ENCODE data around the gene ARMH1.

Gene ARMH1

DNA sequence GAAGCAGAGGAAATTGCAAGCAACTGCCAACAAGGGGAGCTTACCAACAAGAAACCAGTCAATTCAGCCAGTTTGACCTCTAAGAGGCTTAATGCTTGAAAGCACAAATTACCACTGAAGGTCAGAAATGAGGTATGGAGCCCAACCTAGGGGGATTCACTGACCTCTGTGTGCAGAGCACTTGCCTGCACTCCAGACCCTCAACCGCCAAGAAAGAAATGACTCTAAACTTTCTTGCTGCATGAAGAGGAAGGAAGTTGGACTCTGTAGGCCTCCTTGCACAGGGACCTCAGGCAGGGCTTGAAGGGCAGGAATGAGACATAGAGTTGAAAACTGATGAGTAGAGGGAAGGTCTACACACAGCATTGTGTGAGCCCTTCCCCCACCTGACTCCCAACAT lies 10.0 kb downstream of the ARMH1 start:
- in situ Hi-C loops (cut with MboI; ENCODE audit: low pct_unique_long_range_greater_than_20kb, low sequenced_read_pairs, unreplicated experiment): no loop called here
- no peak for TF ChIP-seq CTCF (IDR thresholded peaks at IDR 0.05; ENCODE audit: extremely low read depth, insufficient read depth, missing control alignments)
- DNase-seq (ENCODE audit: low spot score): peak; percentile 63

DNA sequence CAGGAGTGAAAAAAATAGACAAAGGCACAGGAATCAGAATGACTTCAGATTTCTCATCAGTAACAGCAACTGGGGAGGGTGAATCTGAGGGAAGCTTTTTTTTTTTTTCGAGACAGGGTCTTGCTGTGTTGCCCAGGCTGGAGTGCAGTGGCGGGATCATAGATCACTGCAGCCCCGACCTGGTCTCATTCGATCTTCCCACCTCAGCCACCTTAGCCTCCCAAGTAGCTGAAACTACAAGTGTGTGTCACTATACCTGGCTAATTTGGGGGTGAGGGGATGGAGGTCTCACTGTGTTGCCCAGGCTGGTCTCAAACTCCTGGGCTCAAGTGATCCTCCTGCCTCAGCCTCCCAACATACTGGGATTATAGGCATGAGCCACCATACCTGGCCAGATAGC lies 10.7 kb downstream of the ARMH1 start:
- in situ Hi-C loops (cut with MboI; ENCODE audit: low pct_unique_long_range_greater_than_20kb, low sequenced_read_pairs, unreplicated experiment): no loop called here
- TF ChIP-seq CTCF (IDR thresholded peaks at IDR 0.05; ENCODE audit: extremely low read depth, insufficient read depth, missing control alignments): no peak

GRCh38 chr1:44685881-44686280 lies 11.4 kb downstream of the ARMH1 start:
- no peak for DNase-seq (ENCODE audit: low spot score)
- TF ChIP-seq CTCF (IDR thresholded peaks at IDR 0.05; ENCODE audit: extremely low read depth, insufficient read depth, missing control alignments): no peak
- in situ Hi-C loops (cut with MboI; ENCODE audit: low pct_unique_long_range_greater_than_20kb, low sequenced_read_pairs, unreplicated experiment): no loop called here

More for the DNA sequence above, 10.7 kb downstream of the ARMH1 start:
- DNase-seq (ENCODE audit: low spot score): no peak

GRCh38 chr1:44688760-44689446 lies 14.4 kb downstream of the ARMH1 start:
- DNase-seq (ENCODE audit: low spot score): no peak
- in situ Hi-C loops (cut with MboI; ENCODE audit: low pct_unique_long_range_greater_than_20kb, low sequenced_read_pairs, unreplicated experiment): no loop called here

DNA sequence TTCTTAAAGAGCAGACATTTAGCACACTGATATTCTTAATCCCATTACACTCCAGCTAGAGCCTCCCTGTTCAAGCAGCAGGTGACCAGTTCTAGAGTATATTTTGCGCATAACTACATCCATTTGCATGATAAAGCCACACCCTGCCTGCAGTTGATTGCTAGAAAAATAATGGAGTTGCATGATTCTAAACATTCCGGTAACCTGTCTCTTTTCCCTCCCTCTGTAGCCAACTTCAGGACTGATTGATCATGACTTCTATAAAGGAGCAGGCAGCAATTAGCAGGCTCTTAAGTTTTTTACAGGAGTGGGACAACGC lies 14.9 kb downstream of the ARMH1 start:
- no peak for DNase-seq (ENCODE audit: low spot score)
- in situ Hi-C loops (cut with MboI; ENCODE audit: low pct_unique_long_range_greater_than_20kb, low sequenced_read_pairs, unreplicated experiment): no loop called here
- no peak for TF ChIP-seq CTCF (IDR thresholded peaks at IDR 0.05; ENCODE audit: extremely low read depth, insufficient read depth, missing control alignments)

More at GRCh38 chr1:44688760-44689446, 14.4 kb downstream of the ARMH1 start:
- TF ChIP-seq CTCF (IDR thresholded peaks at IDR 0.05; ENCODE audit: extremely low read depth, insufficient read depth, missing control alignments): no peak

- DNase-seq (ENCODE audit: low spot score): no peak
- in situ Hi-C loops (cut with MboI; ENCODE audit: low pct_unique_long_range_greater_than_20kb, low sequenced_read_pairs, unreplicated experiment): no loop called here
- no peak for TF ChIP-seq CTCF (IDR thresholded peaks at IDR 0.05; ENCODE audit: extremely low read depth, insufficient read depth, missing control alignments)
Observed at GRCh38 chr1:44693159-44693558, 18.6 kb downstream of the ARMH1 start.

Measured in GM13977 (cell line).